Stromal cell of bone marrow (primary cell): ENCODE results near the gene YPEL1.
"Not testable (repeated sequence)": the region's sequence is repeated elsewhere in the genome, so short reads cannot be mapped to it uniquely, and the experiment has no call there.

Experiments
- DNase-seq: peaks from one replicate; pipeline ENCODE4 v3.0.0-alpha.2; 2012; ENCODE audit warnings: low read depth

Gene YPEL1

DNA sequence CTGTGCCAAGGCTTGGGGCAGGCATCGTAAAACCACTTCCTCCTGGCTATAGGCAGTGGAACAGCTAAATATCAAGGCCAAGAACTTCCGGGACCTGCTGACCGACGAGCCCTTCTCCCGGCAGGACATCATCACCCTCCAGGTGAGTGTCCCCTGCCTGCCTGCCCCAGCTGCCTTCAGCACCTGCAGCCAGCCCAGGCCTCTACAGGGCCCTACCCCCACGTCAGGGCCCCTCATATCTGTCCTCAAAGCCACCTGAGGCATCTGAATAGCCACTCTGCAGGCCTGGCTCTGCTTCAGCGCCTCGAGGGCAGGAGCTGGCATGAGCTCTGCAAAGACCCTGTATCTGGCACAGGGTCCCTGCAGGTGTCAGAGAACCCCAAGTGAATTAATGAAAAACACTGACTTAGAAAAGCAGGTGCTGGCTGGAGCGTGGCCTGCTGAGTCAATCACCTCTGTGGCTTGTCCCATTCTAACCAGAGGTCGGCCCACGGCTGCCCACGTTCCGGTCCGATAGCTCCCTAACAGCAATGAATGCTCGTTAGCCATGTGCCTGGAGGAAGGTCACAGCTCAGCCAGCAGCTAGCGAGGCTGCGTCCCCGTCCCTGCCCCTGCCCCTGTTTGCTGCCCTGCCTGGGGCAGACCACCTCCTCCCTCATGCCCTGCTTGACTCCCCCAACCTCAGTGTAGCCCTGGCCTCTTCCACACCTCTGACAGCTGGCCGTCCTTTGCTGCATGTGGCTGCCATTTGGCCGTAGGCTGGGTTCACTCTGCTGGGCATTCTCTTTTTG is 53.0 kb downstream of the YPEL1 start:
- DNase-seq: no peak

DNA sequence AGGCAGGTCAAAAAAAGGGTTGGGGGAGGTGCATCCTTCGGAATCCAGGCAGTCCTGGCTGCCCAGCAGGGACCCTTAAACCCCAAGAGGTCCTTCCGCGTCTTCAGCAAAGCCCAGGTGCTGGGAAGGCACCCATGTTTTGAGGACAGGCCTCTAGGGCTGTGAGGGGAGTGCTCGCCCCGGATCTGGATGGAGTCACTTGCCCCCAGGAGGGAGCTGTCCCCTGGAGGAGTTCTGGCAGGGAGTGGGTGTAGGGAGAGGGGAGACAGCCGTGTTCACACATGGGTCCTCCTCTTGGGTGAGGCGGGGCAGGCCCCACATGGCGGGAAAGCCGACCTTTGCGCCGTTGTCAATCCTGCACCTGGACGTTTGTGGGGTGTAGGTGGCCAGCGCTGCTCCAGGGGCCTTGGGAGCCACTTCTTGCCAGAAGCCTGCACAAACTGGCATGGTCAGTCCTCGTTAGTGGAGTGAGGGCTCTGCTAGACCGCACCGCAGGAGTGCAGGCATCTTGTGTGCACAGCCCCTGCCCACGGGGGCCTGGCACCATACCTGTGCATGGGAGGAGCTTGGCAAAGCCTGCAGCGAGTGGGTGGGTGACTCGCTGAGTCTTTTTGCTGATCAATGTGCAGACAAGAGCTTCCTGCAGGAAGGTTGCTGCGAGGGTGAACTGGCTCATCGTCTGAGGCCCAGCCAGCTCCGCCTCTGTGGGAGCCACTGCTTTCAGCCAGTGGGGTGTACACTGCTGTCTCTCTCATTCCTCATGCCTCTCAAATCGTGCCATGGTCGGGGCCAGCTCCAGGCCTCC is 53.8 kb downstream of the YPEL1 start:
- DNase-seq: no peak

DNA sequence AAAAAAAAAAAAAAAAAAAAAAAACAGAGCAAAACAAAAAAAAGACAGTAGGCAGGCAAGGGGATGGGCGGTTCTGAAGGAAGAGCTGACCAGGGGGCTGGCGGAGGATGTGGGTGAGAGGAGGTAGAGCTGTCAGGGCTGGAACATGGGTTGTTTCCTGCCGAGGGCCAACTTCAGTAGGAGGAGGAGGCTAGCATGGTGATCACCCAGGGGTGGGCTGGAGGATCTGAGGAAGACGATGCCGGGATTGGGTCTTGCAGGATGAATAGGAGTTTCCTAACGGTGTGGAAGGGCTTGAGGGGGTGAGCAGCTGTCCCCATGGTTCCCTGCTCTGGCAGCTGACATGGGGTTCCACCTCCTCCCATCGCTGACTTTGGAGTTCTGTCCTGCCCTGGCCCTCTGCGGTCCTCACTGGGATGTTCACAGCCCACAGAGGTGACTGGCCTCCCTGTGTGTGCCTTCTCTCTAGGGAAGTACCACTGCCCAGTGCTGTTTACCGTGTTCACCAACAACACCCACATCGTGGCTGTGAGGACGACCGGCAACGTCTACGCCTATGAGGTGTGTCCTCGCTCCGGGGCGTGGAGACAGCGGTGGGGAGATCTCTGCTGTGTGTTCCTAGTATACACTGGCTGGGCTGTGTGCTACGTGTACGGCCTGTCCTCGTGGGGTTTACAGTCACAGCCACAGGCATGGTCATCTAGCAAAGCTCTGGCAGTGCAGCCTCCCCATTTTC is 54.6 kb downstream of the YPEL1 start:
- no peak for DNase-seq

DNA sequence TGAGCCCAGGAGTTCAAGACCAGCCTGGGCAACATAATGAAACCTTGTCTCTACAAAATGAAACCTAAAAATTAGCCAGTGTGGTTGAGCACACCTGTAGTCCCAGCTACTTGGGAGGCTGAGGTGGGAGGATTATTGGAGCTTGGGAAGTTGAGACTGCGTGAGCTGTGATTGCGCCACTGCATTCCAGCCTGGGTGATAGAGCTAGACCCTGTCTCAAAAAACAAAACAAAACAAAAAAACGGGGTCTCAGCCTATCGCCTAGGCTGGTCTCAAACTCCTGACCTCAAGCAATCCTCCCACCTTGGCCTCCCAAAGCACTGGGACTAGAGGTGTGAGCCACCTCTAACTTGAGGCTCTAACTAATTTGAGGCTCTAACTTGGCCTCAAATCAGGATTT is 56.2 kb downstream of the YPEL1 start:
- no peak for DNase-seq

DNA sequence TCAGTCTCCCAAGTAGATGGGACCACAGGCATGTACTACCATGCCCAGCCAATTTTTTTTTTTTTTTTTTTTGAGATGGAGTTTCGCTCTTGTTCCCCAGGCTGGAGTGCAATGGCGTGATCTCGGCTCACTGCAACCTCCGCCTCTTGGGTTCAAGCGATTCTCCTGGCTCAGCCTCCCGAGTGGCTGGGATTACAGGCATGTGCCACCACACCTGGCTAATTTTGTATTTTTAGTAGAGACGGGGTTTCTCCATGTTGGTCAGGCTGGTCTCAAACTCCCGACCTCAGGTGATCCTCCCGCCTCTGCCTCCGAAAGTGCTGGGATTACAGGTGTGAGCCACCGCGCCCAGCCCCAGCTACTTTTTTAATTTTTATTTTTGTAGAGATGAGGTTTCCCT is 56.8 kb downstream of the YPEL1 start:
- DNase-seq: not testable (repeated sequence)

DNA sequence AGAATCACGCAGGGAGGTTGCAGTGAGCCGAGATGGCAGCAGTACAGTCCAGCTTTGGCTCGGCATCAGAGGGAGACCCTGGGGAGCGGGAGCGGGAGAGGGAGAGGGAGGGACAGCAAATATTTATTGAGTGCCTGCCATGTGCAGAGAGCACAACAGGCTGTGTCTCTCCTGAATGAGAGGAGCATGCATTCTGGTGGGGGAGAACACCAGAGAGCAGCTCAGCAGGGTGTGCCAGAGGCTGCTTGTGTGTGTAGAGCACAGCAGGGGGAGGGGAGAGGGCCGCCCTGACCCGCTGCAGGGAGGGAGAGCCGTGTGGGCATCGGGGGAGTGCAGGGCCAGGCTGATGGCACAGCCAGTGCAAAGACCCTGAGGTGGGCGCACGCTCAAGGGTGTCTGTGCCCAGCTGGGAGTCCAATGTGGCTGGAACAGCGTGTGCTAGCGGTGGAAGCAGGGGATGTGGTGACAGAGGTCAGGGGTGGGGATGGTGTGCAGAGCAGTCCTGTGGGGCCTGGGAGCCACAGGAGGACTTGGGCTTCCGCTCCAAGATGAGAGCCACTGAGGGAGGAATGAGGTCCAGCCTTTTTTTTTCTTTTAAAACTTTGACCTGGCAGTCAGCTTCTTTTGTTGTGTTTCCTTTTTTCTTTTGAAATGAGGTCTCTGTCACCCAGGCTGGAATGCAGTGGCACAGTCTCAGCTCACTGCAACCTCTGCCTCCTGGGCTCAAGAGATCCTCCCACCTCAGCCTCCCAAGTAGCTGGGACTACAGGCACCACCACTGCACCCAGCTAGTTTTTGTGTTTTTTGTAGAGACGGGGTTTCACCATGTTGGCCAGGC is 57.8 kb downstream of the YPEL1 start:
- DNase-seq: no peak

DNA sequence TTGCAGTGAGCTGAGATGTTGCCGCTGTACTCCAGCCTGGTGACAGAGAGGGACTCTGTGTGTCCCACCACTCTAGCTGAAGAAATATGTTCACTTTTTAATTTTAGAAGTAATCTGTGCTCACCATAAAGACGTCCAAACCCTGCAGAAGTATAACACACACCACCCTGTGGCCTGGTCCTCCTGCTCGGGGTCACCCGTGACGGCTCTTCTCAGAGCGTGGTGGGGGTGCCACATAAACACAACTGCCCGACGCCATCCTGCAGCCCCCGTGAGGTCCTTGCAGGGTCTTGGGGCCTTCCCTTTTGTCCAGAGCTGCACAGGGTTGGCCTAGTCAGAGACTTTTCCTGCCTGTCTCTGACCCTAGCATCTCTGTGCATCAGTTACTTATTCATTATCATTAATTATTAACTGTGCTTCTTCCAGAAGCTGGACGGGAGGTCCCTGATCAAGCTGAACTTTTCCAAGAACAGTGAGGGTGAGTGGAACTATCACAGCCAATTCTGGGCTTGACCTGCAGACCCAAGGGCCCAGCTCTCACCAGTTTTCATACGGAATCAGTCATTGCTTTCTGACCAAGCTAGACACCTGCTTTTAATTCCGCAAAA is 60.9 kb downstream of the YPEL1 start:
- no peak for DNase-seq

DNA sequence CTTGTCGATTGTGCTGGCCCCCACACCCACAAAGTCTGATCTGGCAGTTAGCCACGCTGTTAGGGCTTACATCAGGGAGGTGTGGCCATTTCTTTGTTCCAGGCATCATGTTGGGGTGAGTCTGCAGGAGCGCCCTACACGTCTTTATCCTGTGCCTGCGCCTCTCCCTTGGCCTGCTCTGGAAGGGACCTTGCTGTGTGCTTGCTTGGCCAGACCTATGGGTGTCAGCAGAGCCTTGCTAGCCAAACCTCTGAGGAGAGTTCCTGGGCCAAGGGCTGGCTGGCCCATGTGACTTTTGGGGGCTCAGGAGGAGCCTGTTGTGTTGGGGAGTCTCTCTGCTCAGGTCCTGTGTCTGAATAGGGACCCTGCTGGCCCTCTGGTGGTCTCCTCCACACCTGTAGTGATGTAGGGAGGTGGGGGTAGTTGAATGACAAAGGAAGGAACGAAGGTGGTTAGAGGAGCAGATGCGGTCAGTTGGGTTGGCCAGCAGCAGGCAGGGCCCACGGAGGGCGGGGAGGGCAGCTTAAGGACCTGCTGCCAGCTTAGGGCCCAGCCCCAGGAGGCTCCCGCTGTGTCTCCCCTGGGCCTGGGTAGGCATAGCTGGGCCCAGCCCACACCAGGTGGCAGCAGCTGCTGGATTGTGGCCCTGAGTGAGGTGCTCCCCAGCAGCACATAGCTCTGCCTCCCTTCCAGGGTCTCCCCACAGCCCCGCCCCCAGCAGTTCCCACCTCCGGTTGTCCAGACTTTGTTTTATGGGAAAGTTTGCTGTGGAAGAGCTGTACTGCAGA is 61.9 kb downstream of the YPEL1 start:
- DNase-seq: no peak

DNA sequence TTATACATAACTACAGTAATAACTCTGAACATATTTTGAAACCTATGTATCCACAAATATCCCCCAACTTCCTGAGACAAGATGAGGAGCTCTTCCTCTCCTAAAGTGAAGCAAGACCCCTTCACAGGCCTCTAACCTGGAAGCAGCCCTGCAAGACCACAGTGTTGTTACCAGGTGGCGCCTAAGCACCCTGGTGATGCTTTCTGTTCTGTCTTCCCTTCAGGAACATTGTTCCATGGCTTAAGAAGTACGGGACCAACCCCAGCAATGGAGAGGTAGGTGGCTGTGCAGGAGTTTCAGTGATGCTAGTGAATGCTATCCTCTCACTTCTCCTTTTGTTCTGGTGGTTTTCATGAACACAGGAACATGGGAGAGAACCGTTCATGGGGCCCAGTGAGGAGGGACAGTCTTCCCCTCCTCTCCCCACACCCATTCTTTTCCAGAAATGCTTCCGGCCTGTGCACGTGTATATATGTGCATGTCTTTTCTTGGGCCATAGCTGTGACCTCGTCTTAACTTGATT is 63.4 kb downstream of the YPEL1 start:
- no peak for DNase-seq

DNA sequence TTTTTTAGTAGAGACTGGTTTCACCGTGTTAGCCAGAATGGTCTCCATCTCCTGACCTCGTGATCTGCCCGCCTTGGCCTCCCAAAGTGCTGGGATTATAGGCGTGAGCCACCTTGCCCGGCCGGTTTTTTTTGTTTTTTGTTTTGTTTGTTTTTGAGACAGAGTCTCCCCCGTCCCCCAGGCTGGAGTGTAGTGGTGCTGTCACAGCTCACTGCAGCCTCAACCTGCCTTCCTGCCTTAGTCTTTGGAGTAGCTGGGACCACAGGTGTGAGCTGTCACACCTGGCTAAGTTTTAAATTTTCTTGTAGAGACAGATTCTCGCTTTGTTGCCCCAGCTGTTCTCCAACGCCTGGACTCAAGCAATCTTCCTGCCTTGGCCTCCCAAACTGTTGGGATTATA is 66.6 kb downstream of the YPEL1 start:
- DNase-seq: no peak

DNA sequence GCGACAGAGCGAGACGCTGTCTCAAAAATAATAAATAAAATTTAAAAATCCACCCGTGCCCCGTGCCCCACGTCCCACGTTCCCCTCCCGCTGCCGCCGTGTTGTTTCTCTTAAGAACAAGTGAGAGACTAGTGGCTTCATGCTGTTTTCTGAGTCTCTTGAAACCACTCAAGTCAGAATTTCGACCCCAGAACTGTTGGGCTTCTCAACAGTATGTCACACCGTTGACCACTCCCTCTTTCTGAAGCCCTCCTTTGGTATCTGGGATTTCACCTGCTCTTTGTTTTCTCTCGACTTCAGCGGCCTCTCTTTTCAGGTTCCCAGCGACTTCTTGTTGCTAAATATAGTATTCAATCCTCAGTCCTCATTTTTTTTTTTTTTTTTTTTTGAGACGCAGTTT is 68.8 kb downstream of the YPEL1 start:
- DNase-seq: no peak

DNA sequence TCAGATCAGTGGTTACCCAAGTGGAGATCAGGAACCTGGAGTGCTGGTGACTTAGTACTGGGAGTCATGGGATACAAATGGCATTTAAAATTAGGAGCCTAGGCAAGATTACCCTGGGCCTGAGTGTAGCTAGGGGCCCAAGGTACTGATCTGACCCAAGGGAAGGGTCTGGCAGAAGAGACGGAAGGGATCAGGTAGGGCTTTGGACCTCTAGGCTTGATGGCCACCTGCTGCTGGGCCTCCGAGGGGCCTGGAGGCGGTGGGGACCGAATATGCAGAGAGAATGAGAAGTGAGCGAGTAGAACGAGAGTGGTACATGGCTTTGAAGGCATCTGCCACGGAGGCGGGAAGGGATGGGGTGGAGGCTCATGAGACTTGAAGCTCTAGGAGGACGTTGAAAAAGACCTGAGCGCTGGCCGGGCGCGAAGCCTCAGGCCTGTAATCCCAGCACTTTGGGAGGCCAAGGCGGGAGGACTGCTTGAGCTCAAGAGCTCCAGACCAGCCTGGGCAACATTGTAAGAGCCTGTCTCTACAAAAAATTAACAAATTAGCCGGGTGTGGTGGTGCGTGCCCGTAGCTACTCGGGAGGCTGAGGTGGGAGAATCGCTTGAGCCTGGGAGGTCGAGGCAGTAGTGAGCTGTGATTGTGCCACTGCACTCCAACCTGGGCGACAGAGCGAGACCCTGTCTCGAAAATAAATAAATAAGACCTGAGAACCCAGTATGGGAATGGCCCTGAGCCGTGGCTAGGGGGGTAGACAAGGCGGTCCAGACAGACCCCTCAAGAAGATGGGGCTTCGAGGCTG is 70.3 kb downstream of the YPEL1 start:
- DNase-seq: no peak

DNA sequence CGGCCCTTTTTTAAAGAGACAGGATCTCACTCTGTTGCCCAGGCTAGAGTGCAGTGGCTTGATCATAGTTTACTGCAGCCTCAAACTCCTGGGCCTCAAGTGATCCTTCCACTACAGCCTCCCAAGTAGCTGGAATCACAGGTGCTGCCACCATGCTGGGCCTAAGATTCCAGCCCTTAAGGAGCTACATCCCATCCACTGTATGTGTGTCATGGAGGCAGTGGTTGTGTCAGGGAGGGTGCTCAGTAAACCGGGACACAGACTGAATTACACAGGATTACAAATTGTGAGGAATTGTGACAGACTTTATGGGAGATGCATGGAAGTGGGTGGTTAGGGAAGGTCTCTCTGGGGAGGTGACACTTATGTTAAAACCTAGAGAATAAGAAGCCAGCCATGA is 71.9 kb downstream of the YPEL1 start:
- no peak for DNase-seq

DNA sequence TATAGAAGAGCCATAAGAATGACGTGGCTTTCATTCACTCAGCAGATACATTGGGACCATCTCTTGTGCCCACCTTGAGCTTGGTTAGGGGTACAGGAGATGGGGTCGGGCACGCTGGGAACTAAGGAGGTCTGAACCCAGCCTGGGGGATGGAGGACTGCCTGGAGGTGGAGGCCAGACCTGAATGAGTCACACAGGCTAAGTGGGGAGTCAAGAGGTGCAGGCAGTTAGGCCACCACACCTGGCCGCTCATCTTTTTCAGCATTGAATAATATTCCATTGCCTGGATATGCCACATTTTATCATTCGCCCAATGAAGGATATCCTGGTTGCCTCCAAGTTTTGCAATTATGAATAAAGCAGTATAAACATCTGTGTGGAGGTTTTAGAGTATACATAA is 73.6 kb downstream of the YPEL1 start:
- DNase-seq: no peak

DNA sequence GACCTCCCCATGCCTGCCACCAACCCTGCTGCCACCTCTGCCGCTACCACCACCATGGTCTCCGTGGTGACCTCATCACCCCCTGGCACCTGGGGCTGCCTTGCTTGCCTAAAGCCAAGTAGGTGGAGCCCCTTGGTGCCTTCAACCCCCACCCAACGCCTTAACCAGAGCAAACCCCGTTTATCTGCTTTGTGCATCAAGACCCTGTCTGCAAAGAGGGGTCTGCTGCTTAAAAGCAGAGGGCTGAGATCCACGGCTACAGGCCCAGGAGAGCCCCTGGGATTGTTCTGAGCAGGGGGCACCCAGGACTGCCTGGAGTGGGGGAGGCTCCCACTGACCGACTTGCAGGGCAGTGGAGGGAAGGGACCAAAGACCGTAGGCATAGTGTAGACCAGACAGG is 74.7 kb downstream of the YPEL1 start:
- DNase-seq: no peak

DNA sequence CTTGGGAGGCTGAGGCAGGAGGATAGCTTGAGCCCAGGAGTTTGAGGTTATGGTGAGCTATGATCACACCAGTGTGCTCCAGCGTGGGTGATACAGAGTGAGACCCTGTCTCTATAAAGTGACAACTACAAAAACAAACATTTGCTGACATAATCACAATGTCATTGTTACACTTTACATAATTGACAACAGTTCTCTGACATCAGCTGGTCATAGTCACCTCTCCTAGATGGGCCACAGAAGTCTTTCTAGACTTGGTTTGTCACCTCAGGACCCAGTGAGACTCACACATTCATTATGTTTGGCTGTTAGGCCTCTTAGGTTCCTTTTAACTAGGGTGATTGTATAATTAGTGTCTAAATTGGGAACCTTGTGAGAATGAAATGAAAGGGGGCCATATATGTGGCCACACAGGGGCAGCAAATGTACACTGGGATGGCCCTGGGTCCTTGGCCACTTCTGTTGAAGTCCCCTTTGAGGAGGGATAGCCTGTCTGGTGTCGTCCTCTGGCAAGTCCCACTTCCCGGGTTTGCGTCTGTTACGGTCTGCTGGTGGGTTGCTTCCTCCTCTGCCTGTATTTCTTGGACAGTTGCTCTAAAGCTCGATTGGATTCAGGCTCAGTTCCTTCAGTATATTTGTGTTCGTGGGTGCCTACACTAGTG is 75.6 kb downstream of the YPEL1 start:
- no peak for DNase-seq

DNA sequence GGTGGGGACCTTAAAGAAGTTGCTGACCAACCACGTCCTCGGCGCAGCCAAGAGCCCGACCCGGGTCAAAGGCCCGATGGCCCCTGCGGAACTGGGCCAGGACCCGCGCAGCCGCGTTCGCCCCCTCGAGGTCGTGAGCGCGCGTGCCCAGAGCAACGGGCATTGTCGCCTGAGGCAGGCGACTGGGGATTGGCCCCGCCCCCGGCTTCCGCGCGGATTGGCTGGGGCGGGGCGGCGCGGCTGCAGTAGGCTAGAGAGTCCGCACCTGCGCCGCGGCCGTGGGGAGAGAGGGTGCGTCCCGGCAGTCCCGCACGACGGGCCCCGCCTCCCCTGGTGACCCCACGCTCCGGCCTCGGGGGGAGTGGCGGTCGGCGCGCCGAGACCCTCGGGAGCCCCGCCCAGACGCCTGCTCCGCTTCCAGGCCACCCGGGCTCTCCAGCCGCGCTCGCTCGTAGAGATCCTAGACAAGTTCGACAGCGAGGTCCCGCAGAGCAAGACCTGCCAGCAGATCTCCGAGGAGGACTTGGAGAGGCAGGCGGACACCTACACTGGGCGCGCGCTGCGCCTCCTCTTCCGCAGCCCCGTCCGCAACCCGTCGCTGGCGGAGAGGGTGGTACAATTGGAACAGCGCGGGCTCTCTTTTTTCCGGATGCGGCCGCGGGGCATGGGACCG is 78.1 kb downstream of the YPEL1 start:
- DNase-seq: no peak

DNA sequence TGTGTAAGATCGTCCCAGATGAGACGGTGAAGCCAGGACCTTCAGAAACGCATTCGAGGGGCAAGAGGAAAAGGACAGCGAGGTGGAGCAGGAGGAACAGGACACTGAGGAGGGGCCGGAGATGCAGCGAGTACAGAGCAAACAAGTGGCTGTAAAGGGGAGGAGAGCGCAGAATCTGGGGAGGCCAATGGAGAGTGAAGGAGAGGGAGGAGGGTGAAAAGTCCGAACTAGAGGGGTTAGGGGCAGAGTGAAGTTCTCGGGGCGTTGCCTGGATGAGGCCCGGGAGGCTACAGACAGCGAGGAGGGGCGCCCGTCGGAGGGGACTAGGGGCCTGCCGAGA is 78.6 kb downstream of the YPEL1 start:
- no peak for DNase-seq
